LHCN-M2 (cell line): ENCODE data around the gene DOCK2. TPM values are rescaled to one million over a fixed set of nuclear protein-coding genes. Genes with fewer than 3 reads are reported as not detected.
"Not testable (repeated sequence)": the region's sequence is repeated elsewhere in the genome, so short reads cannot be mapped to it uniquely, and the experiment has no call there.

Experiments used
- DNase-seq: peaks from one replicate; pipeline ENCODE4 v3.0.0-alpha.2; 2012; ENCODE audit warnings: low read depth
- total RNA-seq: library from RNA; depleted of rRNA; stranded (reverse); fragments of >200 nt; gene quantifications from 2 replicates; pipeline ENCODE4 v1.2.3, GENCODE V29; 2014

The DOCK2 gene
- total RNA-seq, 1 experiment from 2014 or later = 6.1 TPM

- DNase-seq = no peak
These were observed 455.5 kb downstream of the DOCK2 start for GRCh38 chr5:170092455-170093101.

GRCh38 chr5:170094329-170094728, 457.3 kb downstream of the DOCK2 start:
- not testable (repeated sequence) for DNase-seq

GRCh38 chr5:170095646-170096045, 458.6 kb downstream of the DOCK2 start:
- DNase-seq = peak; percentile 6

GRCh38 chr5:170097934-170098333, 460.9 kb downstream of the DOCK2 start:
- no peak for DNase-seq

- DNase-seq = peak; percentile 54
These were observed 463.2 kb downstream of the DOCK2 start for GRCh38 chr5:170100066-170100943.

- no peak for DNase-seq
These were observed 466.4 kb downstream of the DOCK2 start for GRCh38 chr5:170103447-170103846.

GRCh38 chr5:170104299-170104698, 467.2 kb downstream of the DOCK2 start:
- DNase-seq = no peak

GRCh38 chr5:170104710-170105109, 467.6 kb downstream of the DOCK2 start:
- no peak for DNase-seq

- no peak for DNase-seq
These were observed 468.9 kb downstream of the DOCK2 start, which contains the start of gene FOXI1 for GRCh38 chr5:170105642-170106611. Gene FOXI1, plus strand, starts transcription at chr5:170105897. Its CDS starts 61 bp downstream, at chr5:170105958.

GRCh38 chr5:170107674-170108073, 470.6 kb downstream of the DOCK2 start:
- DNase-seq = no peak

GRCh38 chr5:170108266-170108785, 471.3 kb downstream of the DOCK2 start:
- DNase-seq = no peak

GRCh38 chr5:170109059-170110031, 472.3 kb downstream of the DOCK2 start:
- DNase-seq = no peak

- DNase-seq = no peak
These were observed 473.5 kb downstream of the DOCK2 start for GRCh38 chr5:170110403-170111087.

- no peak for DNase-seq
These were observed 474.2 kb downstream of the DOCK2 start for GRCh38 chr5:170111088-170111785.

- DNase-seq = no peak
These were observed 475.9 kb downstream of the DOCK2 start for GRCh38 chr5:170112876-170113521.

- no peak for DNase-seq
These were observed 476.4 kb downstream of the DOCK2 start for GRCh38 chr5:170113522-170113900.

GRCh38 chr5:170114271-170114670, 477.2 kb downstream of the DOCK2 start:
- DNase-seq = no peak

- no peak for DNase-seq
These were observed 478.9 kb downstream of the DOCK2 start for GRCh38 chr5:170115925-170116324.
